GM10248 (cell line): ENCODE data around the gene COL8A1.

Source experiments
- CTCF ChIA-PET: fragments of 300-600 bp; sonication (Branson Sonifier 250); formaldehyde crosslinking; extraction: SDS; loops from one replicate; lab custom pipeline; 2021; ENCODE audit warnings: antibody characterized with exemption; lab: Yijun Ruan, JAX
- POLR2A ChIA-PET: fragments of 350-650 bp; sonication (Branson Sonifier 250); formaldehyde crosslinking; extraction: SDS; loops from one replicate; lab custom pipeline; 2020; ENCODE audit warnings: antibody characterized with exemption; lab: Yijun Ruan, JAX
- DNase-seq: peaks from one replicate; pipeline ENCODE4 v3.0.0; 2012; ENCODE audit errors: extremely low spot score
- TF ChIP-seq, protein P1 (sequence below): IDR thresholded peaks from 2 replicates; pipeline ENCODE4 v1.5.1; 2012; ENCODE audit warnings: mild to moderate bottlenecking, low read depth; ENCODE audit errors: extremely low read depth, missing control alignments, control extremely low read depth

COL8A1 gene

DNA sequence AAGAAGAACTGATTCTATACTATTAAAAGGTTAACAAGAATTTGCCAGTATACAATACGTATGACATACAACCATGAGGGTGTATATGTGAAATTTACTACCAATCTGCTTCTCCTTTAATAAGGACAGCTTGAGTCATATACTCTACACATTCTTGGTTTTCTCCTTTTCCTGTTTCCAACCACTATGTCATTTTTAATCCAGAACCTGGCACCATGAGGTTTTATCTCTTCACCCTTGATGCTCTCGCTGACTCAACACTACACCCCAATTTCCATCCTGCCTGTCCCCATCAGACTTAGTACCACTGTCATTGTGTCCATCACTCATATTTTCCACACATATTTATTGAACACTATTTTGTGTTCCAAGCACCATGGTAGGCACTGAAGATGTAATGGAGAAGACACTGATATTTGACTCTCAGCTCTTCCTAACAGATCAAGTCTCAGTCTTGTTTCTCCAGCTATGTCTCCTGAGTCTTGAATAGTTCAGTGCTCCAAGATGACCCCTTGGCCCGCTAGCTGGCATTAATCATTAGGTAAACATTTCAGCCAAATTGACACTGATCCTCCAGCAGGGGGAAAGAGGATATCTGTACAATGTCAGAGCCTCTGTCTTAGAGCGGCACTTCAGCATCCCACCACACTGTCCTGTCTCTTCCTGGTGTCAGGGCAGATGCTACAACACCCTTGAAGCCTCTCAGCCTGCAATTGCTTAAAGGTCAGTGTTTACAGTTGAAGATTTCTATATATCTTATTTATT, 11.2 kb upstream of the COL8A1 start:
- ChIA-PET POLR2A (no interaction called here), CTCF (interaction anchor here (1.0 kb wide), 1 partner anchor 128 kb away, joined by 3 read pairs; no protein-coding TSS in a partner anchor)
- TF ChIP-seq, protein P1, sequence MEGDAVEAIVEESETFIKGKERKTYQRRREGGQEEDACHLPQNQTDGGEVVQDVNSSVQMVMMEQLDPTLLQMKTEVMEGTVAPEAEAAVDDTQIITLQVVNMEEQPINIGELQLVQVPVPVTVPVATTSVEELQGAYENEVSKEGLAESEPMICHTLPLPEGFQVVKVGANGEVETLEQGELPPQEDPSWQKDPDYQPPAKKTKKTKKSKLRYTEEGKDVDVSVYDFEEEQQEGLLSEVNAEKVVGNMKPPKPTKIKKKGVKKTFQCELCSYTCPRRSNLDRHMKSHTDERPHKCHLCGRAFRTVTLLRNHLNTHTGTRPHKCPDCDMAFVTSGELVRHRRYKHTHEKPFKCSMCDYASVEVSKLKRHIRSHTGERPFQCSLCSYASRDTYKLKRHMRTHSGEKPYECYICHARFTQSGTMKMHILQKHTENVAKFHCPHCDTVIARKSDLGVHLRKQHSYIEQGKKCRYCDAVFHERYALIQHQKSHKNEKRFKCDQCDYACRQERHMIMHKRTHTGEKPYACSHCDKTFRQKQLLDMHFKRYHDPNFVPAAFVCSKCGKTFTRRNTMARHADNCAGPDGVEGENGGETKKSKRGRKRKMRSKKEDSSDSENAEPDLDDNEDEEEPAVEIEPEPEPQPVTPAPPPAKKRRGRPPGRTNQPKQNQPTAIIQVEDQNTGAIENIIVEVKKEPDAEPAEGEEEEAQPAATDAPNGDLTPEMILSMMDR = no peak
- DNase-seq = no peak

DNA sequence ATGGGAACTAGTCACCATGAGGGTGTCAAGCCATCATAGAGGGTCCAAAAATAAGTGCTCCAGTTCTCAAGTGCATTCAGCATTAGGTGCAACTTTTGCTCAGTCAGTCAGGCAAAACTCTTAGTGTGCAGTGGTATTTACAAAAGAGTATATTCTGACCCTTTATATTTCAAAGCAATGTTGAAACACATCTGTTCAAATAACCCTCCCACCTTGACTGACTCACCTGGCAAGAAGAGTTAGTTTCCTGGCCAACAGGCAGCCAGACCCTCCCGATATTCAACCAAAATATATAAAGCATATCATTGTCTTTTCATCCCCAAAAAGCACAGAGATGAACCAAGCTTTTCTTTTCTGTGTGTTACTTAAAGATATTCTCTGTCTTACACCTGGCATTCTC, 7.6 kb upstream of the COL8A1 start:
- ChIA-PET POLR2A (no interaction called here), CTCF (interaction anchor here (0.8 to 5.9 kb wide), 3 partner anchors 12 to 516 kb away, joined by 3 to 42 read pairs (median 3); no protein-coding TSS in a partner anchor)
- no peak for DNase-seq
- TF ChIP-seq, protein P1 = no peak

DNA sequence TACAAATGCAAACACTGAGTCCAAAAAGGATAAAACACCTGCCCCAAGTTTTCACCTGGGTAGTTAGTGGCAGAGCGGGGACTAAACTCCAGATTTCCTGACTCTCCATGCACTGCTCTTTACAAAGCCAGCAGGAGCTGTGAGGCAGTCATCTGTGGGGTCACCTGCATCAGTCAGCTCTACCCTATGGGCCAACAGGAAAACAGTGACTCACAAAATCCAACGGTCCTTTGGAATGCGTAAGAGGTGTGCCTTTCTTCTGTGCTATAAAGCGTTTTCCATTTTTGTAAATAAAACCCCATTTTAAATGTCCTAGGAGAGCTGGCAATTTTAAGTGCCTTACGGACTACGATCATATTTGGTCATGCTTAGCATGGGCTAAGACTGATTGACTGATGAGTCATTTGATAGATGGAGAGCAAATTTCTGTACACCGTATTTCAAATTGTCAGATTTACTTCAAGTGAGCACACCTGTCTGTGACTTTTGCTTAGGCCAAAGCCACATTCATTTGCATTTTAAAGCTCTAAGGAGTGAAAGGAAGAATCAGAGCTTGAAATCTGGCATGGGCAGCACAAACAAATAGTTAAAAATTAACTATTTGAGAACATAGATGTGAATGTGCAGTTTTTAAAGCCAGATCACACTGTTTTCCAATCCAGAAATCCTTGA, 4.4 kb upstream of the COL8A1 start:
- POLR2A ChIA-PET = no interaction called here
- CTCF ChIA-PET = interaction anchor here (5.9 kb wide), 1 partner anchor 9 kb away, joined by 42 read pairs; no protein-coding TSS in a partner anchor
- TF ChIP-seq, protein P1 = no peak
- DNase-seq = no peak

DNA sequence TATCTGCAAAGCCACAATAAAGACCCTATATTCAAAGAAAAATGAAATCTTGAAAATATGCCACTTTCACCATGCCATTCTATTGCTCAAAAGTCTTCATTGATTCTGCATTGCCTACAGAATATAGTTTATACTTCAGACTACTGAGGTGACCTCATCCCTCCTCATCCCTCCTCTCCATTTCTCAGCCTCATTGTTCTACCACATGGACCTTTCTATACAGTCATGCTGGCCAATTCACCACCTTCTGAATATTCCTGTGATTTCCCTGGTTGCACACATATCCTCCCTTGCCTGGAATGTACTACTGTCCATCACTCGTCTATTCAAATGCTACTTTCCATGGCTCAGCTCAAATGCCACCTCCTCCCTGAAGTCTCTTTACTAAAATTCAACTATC, 3.5 kb upstream of the COL8A1 start:
- ChIA-PET CTCF (interaction anchor here (5.9 kb wide), 1 partner anchor 8 kb away, joined by 42 read pairs; no protein-coding TSS in a partner anchor), POLR2A (no interaction called here)
- no peak for DNase-seq
- TF ChIP-seq, protein P1 = no peak

DNA sequence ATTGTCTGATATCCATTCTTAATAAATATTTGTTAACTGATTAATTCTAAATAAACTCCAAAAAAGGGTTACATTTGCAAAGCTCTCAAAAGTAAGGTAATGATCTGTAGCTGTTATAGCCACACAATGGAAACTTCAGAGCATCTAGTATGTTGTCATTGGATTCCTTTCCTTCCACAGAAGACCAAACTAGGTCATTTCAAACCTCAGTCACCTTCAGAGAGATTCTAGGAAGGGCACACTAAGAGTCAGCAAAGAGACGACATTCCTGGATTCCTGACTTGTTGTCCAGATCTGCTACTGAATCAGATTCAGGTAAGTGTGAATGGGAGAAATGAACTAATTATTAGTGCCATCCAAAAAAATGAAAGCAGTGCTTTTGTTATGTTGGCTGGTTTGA, 3.0 kb upstream of the COL8A1 start:
- no peak for DNase-seq
- TF ChIP-seq, protein P1 = no peak
- POLR2A ChIA-PET = no interaction called here
- CTCF ChIA-PET = interaction anchor here (5.9 kb wide), 1 partner anchor 8 kb away, joined by 42 read pairs; no protein-coding TSS in a partner anchor

DNA sequence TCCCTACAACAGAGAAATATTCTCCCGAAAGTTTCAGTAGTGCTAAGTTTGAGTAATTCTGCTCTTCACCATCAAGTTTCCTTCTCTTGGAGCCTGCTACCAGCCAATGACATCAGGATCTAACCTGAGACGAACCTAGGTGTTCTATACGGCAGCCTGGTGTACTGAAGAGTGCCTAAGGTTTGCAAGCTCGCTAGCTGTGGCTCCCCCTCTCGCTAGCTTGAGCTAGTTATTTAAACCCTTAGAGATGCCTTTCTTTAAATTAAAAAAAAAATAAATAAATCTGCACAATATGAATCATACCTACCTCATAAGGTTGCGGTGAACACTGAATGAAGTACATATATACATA, 1.4 kb upstream of the COL8A1 start:
- CTCF ChIA-PET = interaction anchor here (1.9 kb wide), 1 partner anchor 8 kb away, joined by 11 read pairs; no protein-coding TSS in a partner anchor
- TF ChIP-seq, protein P1 = no peak
- no peak for DNase-seq
- POLR2A ChIA-PET = no interaction called here
